SK-N-SH treated with all-trans-retinoic acid at 6 μM for 48 hours (cell line): Measurements from ENCODE around the gene CACNA1I.

ENCODE experiments used
- ARNTL ChIP-seq: fragments of 450-650 bp; formaldehyde crosslinking; IDR thresholded peaks from 2 replicates; pipeline ENCODE4 v1.5.0; 2020; ENCODE audit warnings: low read depth, mild to moderate bottlenecking, moderate library complexity, borderline replicate concordance
- CREB5 ChIP-seq: fragments of 250-450 bp; sonication (Bioruptor Pico); IDR thresholded peaks from 2 replicates; pipeline ENCODE4 v1.5.1; 2020; ENCODE audit warnings: low read depth, mild to moderate bottlenecking, moderate library complexity
- OSR1 ChIP-seq: fragments of 250-450 bp; sonication (Bioruptor Pico); IDR thresholded peaks from 2 replicates; pipeline ENCODE4 v1.8.0; 2022; ENCODE audit warnings: moderate library complexity, mild to moderate bottlenecking, inconsistent platforms
- PATZ1 ChIP-seq: fragments of 250-450 bp; sonication (Bioruptor Pico); IDR thresholded peaks from 2 replicates; pipeline ENCODE4 v1.8.0; 2020; ENCODE audit warnings: mild to moderate bottlenecking, moderate library complexity, borderline replicate concordance
- SNAI2 ChIP-seq: fragments of 250-450 bp; sonication (Bioruptor Pico); IDR thresholded peaks from 2 replicates; pipeline ENCODE4 v1.5.0; 2020; ENCODE audit warnings: mild to moderate bottlenecking, moderate library complexity
- TSHZ2 ChIP-seq: fragments of 250-450 bp; sonication (Bioruptor Pico); IDR thresholded peaks from 2 replicates; pipeline ENCODE4 v1.5.0; 2020; ENCODE audit warnings: mild to moderate bottlenecking, moderate library complexity
- ZC3H10 ChIP-seq: fragments of 250-450 bp; sonication (Bioruptor Pico); IDR thresholded peaks from 2 replicates; pipeline ENCODE4 v1.5.1; 2021; ENCODE audit warnings: mild to moderate bottlenecking, moderate library complexity
- ZFP3 ChIP-seq: fragments of 250-450 bp; sonication (Bioruptor Pico); IDR thresholded peaks from 2 replicates; pipeline ENCODE4 v1.5.0; 2020; ENCODE audit warnings: mild to moderate bottlenecking, moderate library complexity
- ZNF565 ChIP-seq: fragments of 450-650 bp; formaldehyde crosslinking; conservative IDR thresholded peaks from 2 replicates; pipeline ENCODE4 v1.5.0; 2020; ENCODE audit warnings: low read depth, mild to moderate bottlenecking, moderate library complexity
- ZNF8 ChIP-seq: fragments of 450-650 bp; formaldehyde crosslinking; IDR thresholded peaks from 2 replicates; pipeline ENCODE4 v1.5.0; 2020; ENCODE audit warnings: mild to moderate bottlenecking, moderate library complexity

GRCh38 chr22:39630721-39631120, 60.2 kb downstream of the CACNA1I start:
- TF ChIP-seq ZNF565 (CRISPR knock-in tag) (no peak), PATZ1 (CRISPR knock-in tag) (no peak), ZFP3 (no peak), OSR1 (CRISPR knock-in tag) (no peak), TSHZ2 (CRISPR knock-in tag) (no peak), ARNTL (no peak), ZNF8 (no peak), CREB5 (no peak), ZC3H10 (no peak), SNAI2 (CRISPR knock-in tag) (no peak)
